Small intestine (tissue), 7 donors: ENCODE results near the gene BIK. TPM values are rescaled to one million over a fixed set of nuclear protein-coding genes. Genes with fewer than 3 reads are reported as not detected.

ENCODE experiments used
- DNase-seq, 2 donors: peaks; one replicate each; pipeline versions ENCODE4 v3.0.0 to v3.0.0-alpha.2; 2013
- FAIRE-seq: peaks from 2 replicates; lab custom pipeline; 2012; peaks lifted over from hg19 to GRCh38; lab: Jason Lieb, UNC
- H3K27ac ChIP-seq, 3 donors: one replicate each; pipeline ENCODE4 v1.5.1; 2013; ENCODE audit warnings: low read length in 2 of 3, mild to moderate bottlenecking in 2 of 3, control low read depth in 1 of 3, inconsistent platforms in 1 of 3, low read depth in 1 of 3, moderate library complexity in 1 of 3
- H3K27me3 ChIP-seq, 3 donors: one replicate each; pipeline ENCODE4 v1.6.1; 2013; ENCODE audit warnings: low read length in 3 of 3, inconsistent platforms in 1 of 3; ENCODE audit not compliant: control insufficient read depth in 3 of 3, insufficient read depth in 3 of 3
- H3K36me3 ChIP-seq, 3 donors: one replicate each; pipeline ENCODE4 v1.6.1; 2013; ENCODE audit warnings: low read length in 3 of 3, inconsistent platforms in 1 of 3, low read depth in 1 of 3, mild to moderate bottlenecking in 1 of 3, moderate library complexity in 1 of 3; ENCODE audit not compliant: control insufficient read depth in 3 of 3, insufficient read depth in 2 of 3
- H3K4me1 ChIP-seq, 3 donors: one replicate each; pipeline ENCODE4 v1.6.1; 2013; ENCODE audit warnings: low read length in 2 of 3, inconsistent platforms in 1 of 3, low read depth in 1 of 3, mild to moderate bottlenecking in 1 of 3, moderate library complexity in 1 of 3; ENCODE audit not compliant: control insufficient read depth in 3 of 3, insufficient read depth in 2 of 3
- H3K4me3 ChIP-seq, 3 donors: one replicate each; pipeline ENCODE4 v1.5.1; 2013; ENCODE audit warnings: low read length in 3 of 3, control low read depth in 1 of 3, inconsistent platforms in 1 of 3, low read depth in 1 of 3, mild to moderate bottlenecking in 1 of 3, moderate library complexity in 1 of 3
- H3K9me3 ChIP-seq, 2 donors: one replicate each; pipeline ENCODE4 v1.6.1; 2013; ENCODE audit warnings: low read depth in 1 of 2, low read length in 1 of 2; ENCODE audit not compliant: control insufficient read depth in 2 of 2, insufficient read depth in 1 of 2
- WGBS, 3 donors: extraction: QIAGEN DNeasy Blood & Tissue Kit; methylation state at CpG; one replicate each; pipeline ENCODE4 v1.1.7; 2013; 5-methylcytosine and 5-hydroxymethylcytosine counted together
- polyA plus RNA-seq, 4 donors: library from polyadenylated mRNA; stranded (reverse) in 3 of 4; unstranded in 1 of 4; fragments of 200-250 nt in 3 of 4; fragments of 120-200 nt in 1 of 4; gene quantifications; one replicate each; pipeline versions ENCODE4 v1.2.1 to v1.2.3, GENCODE V29; 2013
- donor health status: healthy with polysubstance abuse.
- donor health status: control.
- donor health status: control.
- donor health status: Bipolar disorder and iron deficiency.
- donor health status: healthy.

BIK gene
- polyA plus RNA-seq, 4 donors, result 1.7 to 26.2 (median 18.7) TPM

- Histone ChIP-seq H3K36me3 (peaks cover 0 to 26% (median 0%) of the 10 kb centered on the region in 3 donors), H3K27ac (no peak overlapping the region), H3K27me3 (peaks cover 0 to 9% (median 0%) of the 10 kb centered on the region in 3 donors), H3K9me3 (no peaks in the 10 kb centered on the region), H3K4me3 (no peak overlapping the region), H3K4me1 (peaks cover 0 to 5% (median 4%) of the 10 kb centered on the region in 3 donors)
- 81 to 84% (median 82%) methylated on average over 17 to 18 of the region's 18 CpGs for WGBS, 3 donors
- DNase-seq (no peak), FAIRE-seq (no peak)
Observed at GRCh38 chr22:43163241-43163795, 52.8 kb downstream of the BIK start.

DNA sequence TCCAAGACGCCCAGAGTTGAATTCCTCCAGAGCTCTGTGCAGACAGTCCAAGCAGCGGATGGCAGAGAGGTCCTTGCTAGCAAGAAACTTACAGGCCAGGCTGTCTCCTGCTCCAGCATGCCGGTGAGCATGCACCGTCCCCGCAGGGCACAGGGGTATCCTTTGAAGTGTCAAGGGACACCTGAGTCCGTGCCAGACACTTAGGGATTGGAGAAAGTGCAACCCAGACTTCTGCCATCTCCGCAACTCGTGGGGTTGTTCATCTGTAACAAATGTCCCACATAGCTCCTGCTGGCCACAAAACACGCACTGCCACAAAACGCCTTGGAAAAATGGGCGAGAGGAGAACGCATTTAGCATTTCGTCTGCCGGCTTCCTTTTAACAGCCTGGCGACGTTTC lies 54.1 kb downstream of the BIK start:
- FAIRE-seq (no peak), DNase-seq (no peak)
- H3K4me3 ChIP-seq, result no peak overlapping the region
- 50 to 81% (median 75%) methylated on average over 16 of the region's 16 CpGs for WGBS, 3 donors
- peaks cover 0 to 38% (median 4%) of the 10 kb centered on the region in 3 donors for H3K36me3 ChIP-seq
- H3K27ac ChIP-seq, result no peak overlapping the region
- no peaks in the 10 kb centered on the region for H3K9me3 ChIP-seq
- H3K27me3 ChIP-seq, result peaks cover 0 to 9% (median 0%) of the 10 kb centered on the region in 3 donors
- H3K4me1 ChIP-seq, result peaks cover 0 to under 1% (median 0%) of the 10 kb centered on the region in 3 donors

DNA sequence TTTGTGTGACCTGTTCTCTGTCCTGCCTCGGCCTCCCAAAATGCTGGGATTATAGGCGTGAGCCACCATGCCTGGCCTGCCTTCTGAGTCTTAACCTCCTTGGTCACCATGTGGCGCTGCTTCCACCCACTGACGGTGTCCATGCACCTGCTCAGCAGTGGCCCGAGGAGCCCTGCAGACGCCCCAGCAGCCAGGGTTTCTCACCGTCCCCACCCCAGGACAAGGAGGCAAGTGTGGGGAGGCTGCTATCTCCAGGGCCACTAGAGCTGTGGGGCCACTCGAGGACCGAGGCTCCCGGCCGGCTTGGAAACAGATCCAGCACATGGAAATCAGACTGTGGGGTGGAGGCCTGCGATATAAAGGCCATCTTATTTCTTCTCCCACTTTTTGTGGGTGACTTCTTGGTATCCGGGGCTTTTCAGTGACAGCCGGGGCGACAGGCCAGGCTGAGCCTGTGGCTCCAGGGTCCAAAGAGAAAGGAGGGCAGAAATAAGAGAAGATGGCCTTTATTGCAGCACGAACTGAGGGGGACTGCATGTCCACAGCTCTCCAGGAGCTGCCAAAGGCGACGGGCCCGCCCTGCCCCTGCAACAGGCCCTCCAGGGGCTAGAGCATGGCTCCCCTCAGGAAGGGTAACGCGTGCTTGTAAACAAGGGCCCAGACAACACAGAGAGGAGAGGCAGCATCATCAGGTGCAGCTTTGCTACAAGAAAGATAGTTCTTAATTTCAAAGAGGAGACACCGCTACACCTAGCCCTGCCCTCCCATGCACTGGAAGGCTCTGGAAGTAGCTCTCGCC lies 55.8 kb downstream of the BIK start:
- H3K4me3 ChIP-seq, result no peak overlapping the region
- no peaks in the 10 kb centered on the region for H3K9me3 ChIP-seq
- H3K36me3 ChIP-seq, result peaks cover 0 to 51% (median 4%) of the 10 kb centered on the region in 3 donors
- FAIRE-seq (no peak), DNase-seq (no peak)
- H3K27me3 ChIP-seq, result peaks cover 0 to 9% (median 0%) of the 10 kb centered on the region in 3 donors
- 87 to 95% (median 89%) methylated on average over 23 of the region's 23 CpGs for WGBS, 3 donors
- no peaks in the 10 kb centered on the region for H3K4me1 ChIP-seq
- no peak overlapping the region for H3K27ac ChIP-seq

- 91 to 93% (median 93%) methylated on average over 17 to 19 of the region's 19 CpGs for WGBS, 3 donors
Observed at GRCh38 chr22:43167001-43167589, 56.5 kb downstream of the BIK start.

GRCh38 chr22:43168471-43169309 lies 58.1 kb downstream of the BIK start:
- no peak overlapping the region for H3K4me3 ChIP-seq
- DNase-seq, result no peak
- H3K4me1 ChIP-seq, result no peaks in the 10 kb centered on the region
- no peak overlapping the region for H3K27ac ChIP-seq
- peaks cover 0 to 2% (median 0%) of the 10 kb centered on the region in 3 donors for H3K27me3 ChIP-seq
- H3K36me3 ChIP-seq, result peaks cover 0 to 73% (median 12%) of the 10 kb centered on the region in 3 donors
- H3K9me3 ChIP-seq, result no peaks in the 10 kb centered on the region
- no peak for FAIRE-seq
- 83 to 93% (median 87%) methylated on average over 23 to 25 of the region's 25 CpGs for WGBS, 3 donors

More at GRCh38 chr22:43167001-43167589, 56.5 kb downstream of the BIK start:
- Histone ChIP-seq H3K36me3 (peaks cover 0 to 59% (median 5%) of the 10 kb centered on the region in 3 donors), H3K27me3 (peaks cover 0 to 9% (median 0%) of the 10 kb centered on the region in 3 donors), H3K9me3 (no peaks in the 10 kb centered on the region), H3K27ac (no peak overlapping the region), H3K4me3 (no peak overlapping the region), H3K4me1 (no peaks in the 10 kb centered on the region)
- FAIRE-seq (no peak), DNase-seq (no peak)

DNA sequence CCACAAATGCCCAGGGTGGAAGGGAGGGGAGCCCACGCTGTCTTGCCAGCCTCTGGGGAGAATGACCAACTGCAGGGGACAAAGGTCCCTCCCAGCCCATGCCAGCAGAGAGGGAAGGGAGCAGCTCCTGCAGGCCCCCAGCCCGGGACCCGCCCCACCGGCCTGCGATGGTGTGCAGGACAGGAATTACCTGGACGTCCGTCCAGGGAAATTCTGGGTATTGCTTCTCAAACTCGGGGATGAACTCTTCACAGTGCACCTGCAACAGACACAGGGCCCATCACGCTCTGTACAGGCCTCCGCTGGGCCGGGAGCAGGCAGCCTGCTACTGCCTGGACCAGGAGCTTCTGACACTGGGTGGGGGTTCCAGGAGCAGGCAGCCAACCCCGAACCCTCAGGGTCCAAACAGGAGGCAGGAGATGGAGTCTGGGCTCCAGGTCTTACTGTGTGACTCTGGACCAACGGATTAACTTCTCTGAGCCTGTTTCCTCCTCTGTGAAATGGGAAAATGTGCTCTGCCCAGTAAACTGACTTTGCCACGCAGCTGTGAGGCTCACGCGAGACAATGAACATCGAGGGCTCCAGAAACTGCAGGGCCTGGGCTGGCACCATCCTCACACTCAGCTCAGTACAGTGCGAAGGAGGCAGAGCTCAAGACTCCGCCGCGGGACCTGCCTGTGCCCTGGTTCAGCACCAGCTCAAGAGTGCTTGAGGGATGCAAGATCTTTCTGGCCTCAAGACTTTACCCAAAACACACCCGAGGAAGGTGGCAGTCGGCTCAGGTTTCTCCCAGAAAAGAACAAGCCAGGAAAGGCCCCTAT lies 59.0 kb downstream of the BIK start:
- 75 to 90% (median 84%) methylated on average over 23 of the region's 23 CpGs for WGBS, 3 donors
- Histone ChIP-seq H3K4me1 (no peaks in the 10 kb centered on the region), H3K9me3 (no peaks in the 10 kb centered on the region), H3K4me3 (no peak overlapping the region), H3K36me3 (peaks cover 5 to 82% (median 19%) of the 10 kb centered on the region in 3 donors), H3K27ac (no peak overlapping the region), H3K27me3 (no peaks in the 10 kb centered on the region)
- FAIRE-seq, result no peak
- no peak for DNase-seq

- H3K4me1 ChIP-seq, result no peaks in the 10 kb centered on the region
- no peak overlapping the region for H3K27ac ChIP-seq
- DNase-seq (no peak), FAIRE-seq (no peak)
- H3K4me3 ChIP-seq, result no peak overlapping the region
- 89 to 96% (median 93%) methylated on average over 9 of the region's 9 CpGs for WGBS, 3 donors
- no peaks in the 10 kb centered on the region for H3K27me3 ChIP-seq
- H3K9me3 ChIP-seq, result no peaks in the 10 kb centered on the region
- H3K36me3 ChIP-seq, result peaks cover 5 to 87% (median 22%) of the 10 kb centered on the region in 3 donors
Observed at GRCh38 chr22:43170131-43170480, 59.6 kb downstream of the BIK start.
